Gastroesophageal sphincter (tissue), 3 donors: ENCODE results near the gene FUT8.

Experiments used
- EP300 ChIP-seq: sonication (generic); formaldehyde crosslinking; IDR thresholded peaks from one replicate; pipeline ENCODE4 v1.6.1; 2017; ENCODE audit warnings: antibody characterized with exemption, mild to moderate bottlenecking
- POLR2A ChIP-seq, 2 donors: fragments of 450-650 bp; IDR thresholded peaks; one replicate each; pipeline ENCODE4 v1.6.1; 2017; ENCODE audit warnings: antibody characterized with exemption in 2 of 2, mild to moderate bottlenecking in 2 of 2, moderate library complexity in 1 of 2
- POLR2AphosphoS5 ChIP-seq: sonication (generic); formaldehyde crosslinking; IDR thresholded peaks from one replicate; pipeline ENCODE4 v1.6.1; 2017; ENCODE audit warnings: antibody characterized with exemption
- TF ChIP-seq, protein P1 (sequence below), 4 experiments: fragments of 200-600 bp in 2 of 4; fragments of 450-650 bp in 2 of 4; sonication (generic) in 1 of 4; IDR thresholded peaks; one replicate each; pipeline ENCODE4 v1.5.1; 2017 to 2019; ENCODE audit warnings: antibody characterized with exemption in 4 of 4, mild to moderate bottlenecking in 2 of 4, moderate library complexity in 2 of 4

DNA sequence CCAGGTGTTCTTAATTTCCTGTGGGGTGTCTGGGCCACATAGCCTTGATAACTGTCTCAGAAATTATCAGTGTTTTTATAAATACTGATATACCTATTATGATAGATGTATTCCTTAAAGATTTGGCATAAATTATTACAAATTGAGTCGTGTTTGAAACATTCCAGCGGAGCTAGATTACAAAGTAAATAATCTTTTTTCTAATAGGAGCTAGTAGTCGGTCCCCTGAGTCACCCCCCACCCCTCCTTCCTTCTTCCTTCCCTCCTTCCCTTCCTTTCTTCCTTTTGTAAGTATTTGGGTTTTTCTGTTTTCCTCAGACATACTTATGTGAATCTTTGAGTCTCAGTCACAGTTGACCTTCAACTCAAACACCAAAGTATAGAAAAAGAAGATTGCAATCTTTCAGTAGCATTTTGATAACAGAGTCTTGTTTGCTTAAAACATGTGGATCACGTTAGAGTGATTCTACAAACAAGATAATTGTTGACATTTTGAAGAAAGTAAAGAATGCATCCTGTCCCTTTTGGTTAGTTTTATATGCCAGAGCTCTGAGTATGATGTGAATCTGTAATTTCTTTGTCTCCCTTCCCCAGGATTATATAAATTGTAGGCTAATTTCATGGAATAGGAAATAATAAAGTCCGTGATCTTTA, 264.0 kb downstream of the FUT8 start:
- TF ChIP-seq, protein P1, sequence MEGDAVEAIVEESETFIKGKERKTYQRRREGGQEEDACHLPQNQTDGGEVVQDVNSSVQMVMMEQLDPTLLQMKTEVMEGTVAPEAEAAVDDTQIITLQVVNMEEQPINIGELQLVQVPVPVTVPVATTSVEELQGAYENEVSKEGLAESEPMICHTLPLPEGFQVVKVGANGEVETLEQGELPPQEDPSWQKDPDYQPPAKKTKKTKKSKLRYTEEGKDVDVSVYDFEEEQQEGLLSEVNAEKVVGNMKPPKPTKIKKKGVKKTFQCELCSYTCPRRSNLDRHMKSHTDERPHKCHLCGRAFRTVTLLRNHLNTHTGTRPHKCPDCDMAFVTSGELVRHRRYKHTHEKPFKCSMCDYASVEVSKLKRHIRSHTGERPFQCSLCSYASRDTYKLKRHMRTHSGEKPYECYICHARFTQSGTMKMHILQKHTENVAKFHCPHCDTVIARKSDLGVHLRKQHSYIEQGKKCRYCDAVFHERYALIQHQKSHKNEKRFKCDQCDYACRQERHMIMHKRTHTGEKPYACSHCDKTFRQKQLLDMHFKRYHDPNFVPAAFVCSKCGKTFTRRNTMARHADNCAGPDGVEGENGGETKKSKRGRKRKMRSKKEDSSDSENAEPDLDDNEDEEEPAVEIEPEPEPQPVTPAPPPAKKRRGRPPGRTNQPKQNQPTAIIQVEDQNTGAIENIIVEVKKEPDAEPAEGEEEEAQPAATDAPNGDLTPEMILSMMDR (IDR thresholded peaks at IDR 0.05): no peak
- TF ChIP-seq POLR2A (IDR thresholded peaks at IDR 0.05): no peak
- no peak for TF ChIP-seq POLR2AphosphoS5
- no peak for TF ChIP-seq EP300
